ENCODE data around the gene MRPS7.
A peak's percentile ranks its signal among the peaks of the same experiment; 100 is the strongest.
"Not testable (repeated sequence)": the region's sequence is repeated elsewhere in the genome, so short reads cannot be mapped to it uniquely, and the experiment has no call there.

MRPS7 gene

GRCh38 chr17:75270966-75271232 is 9.2 kb downstream of the MRPS7 start, which contains the start of gene MIF4GD:
Gene MIF4GD, minus strand, starts transcription at chr17:75271231. Its CDS starts 1,036 bp downstream, at chr17:75270195.
- Histone ChIP-seq H3K36me3 (ENCODE audit: control insufficient read depth in 2 of 2, insufficient read depth in 2 of 2, low read length in 2 of 2) (peaks cover 12 to 24% of the 10 kb centered on the region in 2 donors), H3K27me3 (ENCODE audit: control insufficient read depth in 2 of 2, insufficient read depth in 2 of 2, low read length in 2 of 2) (no peaks in the 10 kb centered on the region), H3K9me3 (ENCODE audit: control insufficient read depth in 2 of 2, low read length in 2 of 2) (no peaks in the 10 kb centered on the region), H3K9ac (ENCODE audit: low read depth in 1 of 2, low read length in 2 of 2) (peak within 1 kb of the TSS; percentile 92 to 95), H3K4me1 (ENCODE audit: control insufficient read depth in 2 of 2, insufficient read depth in 2 of 2, low read length in 2 of 2) (peaks cover 25 to 27% of the 10 kb centered on the region in 2 donors), H3K4me3 (ENCODE audit: low read length in 2 of 2) (peak within 1 kb of the TSS; percentile 80 to 86), H3K27ac (ENCODE audit: low read depth in 2 of 2, low read length in 2 of 2) (peak within 1 kb of the TSS; percentile 90 to 93)

GRCh38 chr17:75271233-75271954 is 9.7 kb downstream of the MRPS7 start:
- H3K27ac ChIP-seq (ENCODE audit: low read depth in 2 of 2, low read length in 2 of 2) = peak overlapping the region; percentile 63 to 86
- H3K27me3 ChIP-seq (ENCODE audit: control insufficient read depth in 2 of 2, insufficient read depth in 2 of 2, low read length in 2 of 2) = no peaks in the 10 kb centered on the region
- peak overlapping the region; percentile 68 to 92 for H3K9ac ChIP-seq (ENCODE audit: low read depth in 1 of 2, low read length in 2 of 2)
- no peaks in the 10 kb centered on the region for H3K9me3 ChIP-seq (ENCODE audit: control insufficient read depth in 2 of 2, low read length in 2 of 2)
- H3K36me3 ChIP-seq (ENCODE audit: control insufficient read depth in 2 of 2, insufficient read depth in 2 of 2, low read length in 2 of 2) = peaks cover 7 to 19% of the 10 kb centered on the region in 2 donors
- H3K4me1 ChIP-seq (ENCODE audit: control insufficient read depth in 2 of 2, insufficient read depth in 2 of 2, low read length in 2 of 2) = peaks cover 25 to 27% of the 10 kb centered on the region in 2 donors
- peak overlapping the region; percentile 80 to 82 for H3K4me3 ChIP-seq (ENCODE audit: low read length in 2 of 2)

- H3K27me3 ChIP-seq (ENCODE audit: control insufficient read depth in 2 of 2, insufficient read depth in 2 of 2, low read length in 2 of 2) = no peaks in the 10 kb centered on the region
- H3K27ac ChIP-seq (ENCODE audit: low read depth in 2 of 2, low read length in 2 of 2) = peak overlapping the region in 1 of 2 donors; percentile 86
- H3K4me1 ChIP-seq (ENCODE audit: control insufficient read depth in 2 of 2, insufficient read depth in 2 of 2, low read length in 2 of 2) = peaks cover 25 to 27% of the 10 kb centered on the region in 2 donors
- peak overlapping the region; percentile 68 to 92 for H3K9ac ChIP-seq (ENCODE audit: low read depth in 1 of 2, low read length in 2 of 2)
- peak overlapping the region; percentile 80 to 82 for H3K4me3 ChIP-seq (ENCODE audit: low read length in 2 of 2)
- H3K9me3 ChIP-seq (ENCODE audit: control insufficient read depth in 2 of 2, low read length in 2 of 2) = no peaks in the 10 kb centered on the region
- H3K36me3 ChIP-seq (ENCODE audit: control insufficient read depth in 2 of 2, insufficient read depth in 2 of 2, low read length in 2 of 2) = peaks cover 2 to 14% of the 10 kb centered on the region in 2 donors
Measured at GRCh38 chr17:75271955-75272847, 10.5 kb downstream of the MRPS7 start.

- Histone ChIP-seq H3K27ac (ENCODE audit: low read depth in 2 of 2, low read length in 2 of 2) (no peak overlapping the region), H3K9me3 (ENCODE audit: control insufficient read depth in 2 of 2, low read length in 2 of 2) (no peaks in the 10 kb centered on the region), H3K9ac (ENCODE audit: low read depth in 1 of 2, low read length in 2 of 2) (no peak overlapping the region)
Measured at GRCh38 chr17:75272848-75273184, 11.1 kb downstream of the MRPS7 start.

GRCh38 chr17:75273977-75274708 is 12.5 kb downstream of the MRPS7 start:
- no peaks in the 10 kb centered on the region for H3K27me3 ChIP-seq (ENCODE audit: control insufficient read depth in 2 of 2, insufficient read depth in 2 of 2, low read length in 2 of 2)
- no peaks in the 10 kb centered on the region for H3K9me3 ChIP-seq (ENCODE audit: control insufficient read depth in 2 of 2, low read length in 2 of 2)
- no peak overlapping the region for H3K9ac ChIP-seq (ENCODE audit: low read depth in 1 of 2, low read length in 2 of 2)
- peaks cover 7 to 14% of the 10 kb centered on the region in 2 donors for H3K36me3 ChIP-seq (ENCODE audit: control insufficient read depth in 2 of 2, insufficient read depth in 2 of 2, low read length in 2 of 2)
- H3K27ac ChIP-seq (ENCODE audit: low read depth in 2 of 2, low read length in 2 of 2) = no peak overlapping the region
- no peak overlapping the region for H3K4me3 ChIP-seq (ENCODE audit: low read length in 2 of 2)
- peaks cover 17 to 18% of the 10 kb centered on the region in 2 donors for H3K4me1 ChIP-seq (ENCODE audit: control insufficient read depth in 2 of 2, insufficient read depth in 2 of 2, low read length in 2 of 2)

More at GRCh38 chr17:75272848-75273184, 11.1 kb downstream of the MRPS7 start:
- Histone ChIP-seq H3K4me1 (ENCODE audit: control insufficient read depth in 2 of 2, insufficient read depth in 2 of 2, low read length in 2 of 2) (peaks cover 20 to 21% of the 10 kb centered on the region in 2 donors), H3K36me3 (ENCODE audit: control insufficient read depth in 2 of 2, insufficient read depth in 2 of 2, low read length in 2 of 2) (peaks cover 4 to 14% of the 10 kb centered on the region in 2 donors), H3K27me3 (ENCODE audit: control insufficient read depth in 2 of 2, insufficient read depth in 2 of 2, low read length in 2 of 2) (no peaks in the 10 kb centered on the region), H3K4me3 (ENCODE audit: low read length in 2 of 2) (no peak overlapping the region)

GRCh38 chr17:75277664-75278071 is 16.0 kb downstream of the MRPS7 start:
- Histone ChIP-seq H3K27ac (ENCODE audit: low read depth in 2 of 2, low read length in 2 of 2) (no peak overlapping the region), H3K27me3 (ENCODE audit: control insufficient read depth in 2 of 2, insufficient read depth in 2 of 2, low read length in 2 of 2) (no peaks in the 10 kb centered on the region), H3K36me3 (ENCODE audit: control insufficient read depth in 2 of 2, insufficient read depth in 2 of 2, low read length in 2 of 2) (peaks cover 14 to 17% of the 10 kb centered on the region in 2 donors), H3K9me3 (ENCODE audit: control insufficient read depth in 2 of 2, low read length in 2 of 2) (no peaks in the 10 kb centered on the region), H3K9ac (ENCODE audit: low read depth in 1 of 2, low read length in 2 of 2) (no peak overlapping the region), H3K4me3 (ENCODE audit: low read length in 2 of 2) (no peak overlapping the region), H3K4me1 (ENCODE audit: control insufficient read depth in 2 of 2, insufficient read depth in 2 of 2, low read length in 2 of 2) (no peaks in the 10 kb centered on the region)

GRCh38 chr17:75280189-75280588 is 18.5 kb downstream of the MRPS7 start:
- not testable (repeated sequence) for H3K27me3 ChIP-seq (ENCODE audit: control insufficient read depth in 2 of 2, insufficient read depth in 2 of 2, low read length in 2 of 2); H3K27ac ChIP-seq (ENCODE audit: low read depth in 2 of 2, low read length in 2 of 2); H3K9me3 ChIP-seq (ENCODE audit: control insufficient read depth in 2 of 2, low read length in 2 of 2); H3K9ac ChIP-seq (ENCODE audit: low read depth in 1 of 2, low read length in 2 of 2); H3K4me3 ChIP-seq (ENCODE audit: low read length in 2 of 2); H3K4me1 ChIP-seq (ENCODE audit: control insufficient read depth in 2 of 2, insufficient read depth in 2 of 2, low read length in 2 of 2)
- peaks cover 12 to 17% of the 10 kb centered on the region in 2 donors for H3K36me3 ChIP-seq (ENCODE audit: control insufficient read depth in 2 of 2, insufficient read depth in 2 of 2, low read length in 2 of 2)

- no peak overlapping the region for H3K9ac ChIP-seq (ENCODE audit: low read depth in 1 of 2, low read length in 2 of 2)
- H3K27ac ChIP-seq (ENCODE audit: low read depth in 2 of 2, low read length in 2 of 2) = no peak overlapping the region
- H3K4me1 ChIP-seq (ENCODE audit: control insufficient read depth in 2 of 2, insufficient read depth in 2 of 2, low read length in 2 of 2) = peaks cover 5 to 8% of the 10 kb centered on the region in 2 donors
- H3K4me3 ChIP-seq (ENCODE audit: low read length in 2 of 2) = no peak overlapping the region
- H3K9me3 ChIP-seq (ENCODE audit: control insufficient read depth in 2 of 2, low read length in 2 of 2) = no peaks in the 10 kb centered on the region
- no peaks in the 10 kb centered on the region for H3K27me3 ChIP-seq (ENCODE audit: control insufficient read depth in 2 of 2, insufficient read depth in 2 of 2, low read length in 2 of 2)
- peaks cover 21 to 22% of the 10 kb centered on the region in 2 donors for H3K36me3 ChIP-seq (ENCODE audit: control insufficient read depth in 2 of 2, insufficient read depth in 2 of 2, low read length in 2 of 2)
Measured at GRCh38 chr17:75285123-75285522, 23.4 kb downstream of the MRPS7 start.

GRCh38 chr17:75287221-75287620 is 25.5 kb downstream of the MRPS7 start:
- Histone ChIP-seq H3K36me3 (ENCODE audit: control insufficient read depth in 2 of 2, insufficient read depth in 2 of 2, low read length in 2 of 2) (peaks cover 16% of the 10 kb centered on the region in 2 donors), H3K27me3 (ENCODE audit: control insufficient read depth in 2 of 2, insufficient read depth in 2 of 2, low read length in 2 of 2) (no peaks in the 10 kb centered on the region), H3K4me3 (ENCODE audit: low read length in 2 of 2) (no peak overlapping the region), H3K4me1 (ENCODE audit: control insufficient read depth in 2 of 2, insufficient read depth in 2 of 2, low read length in 2 of 2) (peaks cover 8% of the 10 kb centered on the region in 2 donors), H3K27ac (ENCODE audit: low read depth in 2 of 2, low read length in 2 of 2) (no peak overlapping the region), H3K9me3 (ENCODE audit: control insufficient read depth in 2 of 2, low read length in 2 of 2) (no peaks in the 10 kb centered on the region), H3K9ac (ENCODE audit: low read depth in 1 of 2, low read length in 2 of 2) (no peak overlapping the region)

Data from mucosa of rectum (tissue), 2 donors.